Subcutaneous adipose tissue (tissue), 4 donors: Measurements from ENCODE around the gene ACER3. TPM values are rescaled to one million over a fixed set of nuclear protein-coding genes. Genes with fewer than 3 reads are reported as not detected.

ENCODE experiments used
- total RNA-seq, 4 donors: library from RNA; depleted of rRNA; stranded (reverse); fragments of >200 nt; gene quantifications; one replicate each; pipeline ENCODE4 v1.1.0, GENCODE V29; 2016
- TF ChIP-seq, protein P1 (sequence below): fragments of 450-650 bp; IDR thresholded peaks from one replicate; pipeline ENCODE4 v1.5.1; 2016; ENCODE audit warnings: low read depth, mild to moderate bottlenecking, control low read depth, antibody characterized with exemption, moderate library complexity

The ACER3 gene
- total RNA-seq, 4 donors from 2014 or later, result 28.6 to 39.4 (median 31.5) TPM

- TF ChIP-seq, protein P1, sequence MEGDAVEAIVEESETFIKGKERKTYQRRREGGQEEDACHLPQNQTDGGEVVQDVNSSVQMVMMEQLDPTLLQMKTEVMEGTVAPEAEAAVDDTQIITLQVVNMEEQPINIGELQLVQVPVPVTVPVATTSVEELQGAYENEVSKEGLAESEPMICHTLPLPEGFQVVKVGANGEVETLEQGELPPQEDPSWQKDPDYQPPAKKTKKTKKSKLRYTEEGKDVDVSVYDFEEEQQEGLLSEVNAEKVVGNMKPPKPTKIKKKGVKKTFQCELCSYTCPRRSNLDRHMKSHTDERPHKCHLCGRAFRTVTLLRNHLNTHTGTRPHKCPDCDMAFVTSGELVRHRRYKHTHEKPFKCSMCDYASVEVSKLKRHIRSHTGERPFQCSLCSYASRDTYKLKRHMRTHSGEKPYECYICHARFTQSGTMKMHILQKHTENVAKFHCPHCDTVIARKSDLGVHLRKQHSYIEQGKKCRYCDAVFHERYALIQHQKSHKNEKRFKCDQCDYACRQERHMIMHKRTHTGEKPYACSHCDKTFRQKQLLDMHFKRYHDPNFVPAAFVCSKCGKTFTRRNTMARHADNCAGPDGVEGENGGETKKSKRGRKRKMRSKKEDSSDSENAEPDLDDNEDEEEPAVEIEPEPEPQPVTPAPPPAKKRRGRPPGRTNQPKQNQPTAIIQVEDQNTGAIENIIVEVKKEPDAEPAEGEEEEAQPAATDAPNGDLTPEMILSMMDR, result no peak
Observed at GRCh38 chr11:76978239-76978638, 117.5 kb downstream of the ACER3 start.

- TF ChIP-seq, protein P1, result no peak
Observed at GRCh38 chr11:76978818-76979217, 118.1 kb downstream of the ACER3 start.

DNA sequence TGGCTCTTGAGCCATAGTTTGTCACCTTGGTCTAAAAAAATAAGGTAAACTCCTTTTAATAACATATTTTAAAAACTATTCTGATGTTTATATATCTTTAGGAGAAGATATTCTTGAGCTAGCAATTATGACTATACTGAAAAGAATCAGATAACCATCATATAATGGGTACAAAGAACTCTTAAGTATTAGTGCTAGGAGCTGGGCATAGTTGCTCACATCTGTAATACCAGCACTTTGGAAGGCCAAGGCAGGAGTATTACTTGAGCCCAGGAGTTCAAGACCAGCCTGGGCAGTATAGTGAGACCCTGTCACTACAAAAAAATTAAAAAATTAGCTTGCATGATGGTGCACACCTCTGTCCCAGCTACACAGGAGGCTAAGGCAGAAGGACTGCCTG, 119.5 kb downstream of the ACER3 start:
- TF ChIP-seq, protein P1, result no peak

GRCh38 chr11:76984743-76985142, 124.0 kb downstream of the ACER3 start:
- TF ChIP-seq, protein P1, result no peak

- TF ChIP-seq, protein P1, result no peak
Observed at GRCh38 chr11:76987203-76987602, 126.5 kb downstream of the ACER3 start.

- TF ChIP-seq, protein P1, result no peak
Observed at GRCh38 chr11:76990628-76991027, 129.9 kb downstream of the ACER3 start.

DNA sequence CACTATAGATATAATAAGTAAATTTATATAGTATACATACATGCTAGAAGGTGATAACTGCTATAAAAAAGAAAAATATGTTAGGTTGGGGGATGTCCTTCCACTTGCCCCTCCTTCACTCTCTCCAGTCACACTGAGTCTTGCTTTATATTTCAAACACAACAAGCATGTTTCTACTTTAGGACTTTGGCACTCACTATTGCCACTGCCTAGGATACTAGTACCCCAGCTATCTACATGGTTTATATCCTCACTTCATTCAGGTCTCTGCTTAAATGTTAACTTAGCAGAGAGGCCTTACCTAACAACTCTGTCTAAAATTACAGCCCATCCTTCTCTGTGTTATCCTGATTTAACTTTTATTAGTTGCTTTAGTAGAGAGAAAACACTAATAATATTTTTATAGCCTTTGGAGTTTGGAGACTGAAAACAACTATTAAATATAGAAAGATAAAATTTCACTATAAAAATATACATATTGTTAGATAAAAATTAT, 134.4 kb downstream of the ACER3 start:
- TF ChIP-seq, protein P1, result no peak
